K562 (cell line): Measurements from ENCODE around the gene ACACB. TPM values are rescaled to one million over a fixed set of nuclear protein-coding genes. Genes with fewer than 3 reads are reported as not detected.

Source experiments
- CHCHD3 ChIP-seq: fragments of 250-450 bp; sonication (Bioruptor Pico); IDR thresholded peaks from 2 replicates; pipeline ENCODE4 v2.1.2; 2022; ENCODE audit warnings: mild to moderate bottlenecking
- ESRRB ChIP-seq: fragments of 250-450 bp; sonication (Bioruptor Pico); IDR thresholded peaks from 2 replicates; pipeline ENCODE4 v1.5.0; 2020; ENCODE audit warnings: mild to moderate bottlenecking, moderate library complexity, borderline replicate concordance
- HDAC6 ChIP-seq: IDR thresholded peaks from 2 replicates; pipeline ENCODE4 v1.6.1; 2012; ENCODE audit warnings: low read depth, mild to moderate bottlenecking, control low read depth, inconsistent platforms, low read length, moderate library complexity
- HIVEP1 ChIP-seq: fragments of 250-450 bp; sonication (Bioruptor Pico); IDR thresholded peaks from 2 replicates; pipeline ENCODE4 v1.4.0; 2020; ENCODE audit warnings: mild to moderate bottlenecking
- SRSF1 ChIP-seq: fragments of 200-400 bp; formaldehyde crosslinking; IDR thresholded peaks from 2 replicates; pipeline ENCODE4 v1.6.1; 2017; ENCODE audit warnings: mild to moderate bottlenecking, low read depth, low read length, moderate library complexity
- TSC22D4 ChIP-seq: fragments of 450-650 bp; IDR thresholded peaks from 2 replicates; pipeline ENCODE4 v1.6.1; 2016; ENCODE audit warnings: missing genetic modification characterization, missing biosample characterization, control low read depth
- ZNF133 ChIP-seq: fragments of 250-450 bp; sonication (Bioruptor Pico); IDR thresholded peaks from 2 replicates; pipeline ENCODE4 v1.4.0; 2020; ENCODE audit warnings: mild to moderate bottlenecking
- ZNF717 ChIP-seq: fragments of 250-450 bp; sonication (Bioruptor Pico); IDR thresholded peaks from 2 replicates; pipeline ENCODE4 v1.5.0; 2021
- polyA plus RNA-seq, 8 experiments: library from polyadenylated mRNA; depleted of rRNA in 4 of 8; stranded (reverse) in 5 of 8; unstranded in 3 of 8; fragments of >200 nt; fragmentation: Nextera tagmentation in 2 of 8; fragmentation: Illumina TruSeq in 1 of 8; extraction: Ambion mirVana in 2 of 8; extraction: Trizol in 1 of 8; gene quantifications; 2 replicates each; pipeline versions ENCODE4 v1.2.1 to v1.2.3, GENCODE V29; 2011 to 2014; ENCODE audit warnings: inconsistent platforms in 1 of 8, missing spikeins in 1 of 8
- total RNA-seq, 7 experiments: library from RNA; depleted of rRNA in 6 of 7; stranded (reverse); fragments of >200 nt in 6 of 7; fragmentation: Illumina TruSeq in 2 of 7; extraction: Trizol in 2 of 7; gene quantifications; 2 replicates each; pipeline versions ENCODE4 v1.2.1 to v1.2.3, GENCODE V29; 2011 to 2021; ENCODE audit warnings: low replicate concordance in 1 of 7
- TF ChIP-seq, protein P1 (sequence below), 2 experiments: fragments of 450-650 bp; formaldehyde crosslinking in 1 of 2; IDR thresholded peaks; 2 replicates each; pipeline versions ENCODE4 v1.4.0 to v1.6.1; 2014 to 2020; ENCODE audit warnings: mild to moderate bottlenecking in 2 of 2, borderline replicate concordance in 1 of 2, low read depth in 1 of 2
- TF ChIP-seq, protein P2 (sequence below): sonication (generic); formaldehyde crosslinking; IDR thresholded peaks from 2 replicates; pipeline ENCODE4 v1.5.0; 2020; ENCODE audit warnings: missing genetic modification reagents
- TF ChIP-seq, protein P3 (sequence below): sonication (generic); formaldehyde crosslinking; IDR thresholded peaks from 2 replicates; pipeline ENCODE4 v1.8.1; 2023; ENCODE audit warnings: mild to moderate bottlenecking, missing genetic modification reagents
- TF ChIP-seq, protein P4 (sequence below), 2 experiments: IDR thresholded peaks; 2 replicates each; pipeline ENCODE4 v1.6.1; 2011; ENCODE audit warnings: borderline replicate concordance in 1 of 2, control low read depth in 1 of 2, low read depth in 1 of 2, low read length in 1 of 2, mild to moderate bottlenecking in 1 of 2, mixed read lengths in 1 of 2, moderate library complexity in 1 of 2; ENCODE audit not compliant: insufficient read depth in 1 of 2, insufficient read length in 1 of 2, poor library complexity in 1 of 2, severe bottlenecking in 1 of 2; ENCODE audit errors: extremely low read depth in 1 of 2
- TF ChIP-seq, protein P5 (sequence below): fragments of 450-650 bp; IDR thresholded peaks from 2 replicates; pipeline ENCODE4 v1.6.1; 2018; ENCODE audit warnings: mild to moderate bottlenecking, low read depth; ENCODE audit not compliant: partially characterized antibody

Gene ACACB
- total and polyA plus RNA-seq, 9 of the 15 experiments (the other 6 are each of a cell fraction or from before 2014, with no cell fraction given): 0.10 to 2.5 (median 0.83) TPM

DNA sequence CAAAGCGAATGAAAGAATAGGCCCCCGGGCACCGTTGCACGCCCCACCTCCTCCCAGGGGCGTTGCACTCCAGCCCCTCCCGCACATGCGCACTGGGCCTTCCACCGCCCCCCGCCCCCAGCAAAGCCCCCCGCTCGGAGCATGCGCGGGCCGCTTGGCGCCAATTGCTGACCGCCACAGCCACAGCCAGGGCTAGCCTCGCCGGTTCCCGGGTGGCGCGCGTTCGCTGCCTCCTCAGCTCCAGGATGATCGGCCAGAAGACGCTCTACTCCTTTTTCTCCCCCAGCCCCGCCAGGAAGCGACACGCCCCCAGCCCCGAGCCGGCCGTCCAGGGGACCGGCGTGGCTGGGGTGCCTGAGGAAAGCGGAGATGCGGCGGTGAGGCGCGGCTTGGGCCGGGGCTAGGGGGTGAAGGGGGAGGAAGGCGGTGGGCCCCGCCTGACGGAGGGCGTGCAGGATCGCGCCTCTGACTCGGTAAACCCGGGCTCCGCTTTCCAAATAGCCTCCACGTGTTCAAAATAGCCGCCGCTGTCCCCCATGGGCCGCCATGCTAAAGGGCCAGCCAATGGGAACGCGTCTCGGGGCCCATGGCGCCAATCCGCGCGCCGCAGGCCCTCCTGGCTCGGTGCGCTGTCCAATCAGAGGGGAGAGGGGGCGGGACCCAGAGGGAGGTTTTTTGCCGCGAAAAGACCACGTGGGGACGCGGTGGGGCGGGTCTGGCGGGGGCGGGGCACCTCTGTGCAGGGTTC, 18.8 kb upstream of the ACACB start, which contains the start of gene UNG (continued):
- TF ChIP-seq, protein P1, sequence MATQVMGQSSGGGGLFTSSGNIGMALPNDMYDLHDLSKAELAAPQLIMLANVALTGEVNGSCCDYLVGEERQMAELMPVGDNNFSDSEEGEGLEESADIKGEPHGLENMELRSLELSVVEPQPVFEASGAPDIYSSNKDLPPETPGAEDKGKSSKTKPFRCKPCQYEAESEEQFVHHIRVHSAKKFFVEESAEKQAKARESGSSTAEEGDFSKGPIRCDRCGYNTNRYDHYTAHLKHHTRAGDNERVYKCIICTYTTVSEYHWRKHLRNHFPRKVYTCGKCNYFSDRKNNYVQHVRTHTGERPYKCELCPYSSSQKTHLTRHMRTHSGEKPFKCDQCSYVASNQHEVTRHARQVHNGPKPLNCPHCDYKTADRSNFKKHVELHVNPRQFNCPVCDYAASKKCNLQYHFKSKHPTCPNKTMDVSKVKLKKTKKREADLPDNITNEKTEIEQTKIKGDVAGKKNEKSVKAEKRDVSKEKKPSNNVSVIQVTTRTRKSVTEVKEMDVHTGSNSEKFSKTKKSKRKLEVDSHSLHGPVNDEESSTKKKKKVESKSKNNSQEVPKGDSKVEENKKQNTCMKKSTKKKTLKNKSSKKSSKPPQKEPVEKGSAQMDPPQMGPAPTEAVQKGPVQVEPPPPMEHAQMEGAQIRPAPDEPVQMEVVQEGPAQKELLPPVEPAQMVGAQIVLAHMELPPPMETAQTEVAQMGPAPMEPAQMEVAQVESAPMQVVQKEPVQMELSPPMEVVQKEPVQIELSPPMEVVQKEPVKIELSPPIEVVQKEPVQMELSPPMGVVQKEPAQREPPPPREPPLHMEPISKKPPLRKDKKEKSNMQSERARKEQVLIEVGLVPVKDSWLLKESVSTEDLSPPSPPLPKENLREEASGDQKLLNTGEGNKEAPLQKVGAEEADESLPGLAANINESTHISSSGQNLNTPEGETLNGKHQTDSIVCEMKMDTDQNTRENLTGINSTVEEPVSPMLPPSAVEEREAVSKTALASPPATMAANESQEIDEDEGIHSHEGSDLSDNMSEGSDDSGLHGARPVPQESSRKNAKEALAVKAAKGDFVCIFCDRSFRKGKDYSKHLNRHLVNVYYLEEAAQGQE (IDR thresholded peaks at IDR 0.05; ENCODE audit: borderline replicate concordance): peak; percentile 21; the same call in 1 of the 2 replicates
- TF ChIP-seq, protein P1 (CRISPR knock-in tag; IDR thresholded peaks at IDR 0.05; ENCODE audit: low read depth): no peak
- TF ChIP-seq, protein P2, sequence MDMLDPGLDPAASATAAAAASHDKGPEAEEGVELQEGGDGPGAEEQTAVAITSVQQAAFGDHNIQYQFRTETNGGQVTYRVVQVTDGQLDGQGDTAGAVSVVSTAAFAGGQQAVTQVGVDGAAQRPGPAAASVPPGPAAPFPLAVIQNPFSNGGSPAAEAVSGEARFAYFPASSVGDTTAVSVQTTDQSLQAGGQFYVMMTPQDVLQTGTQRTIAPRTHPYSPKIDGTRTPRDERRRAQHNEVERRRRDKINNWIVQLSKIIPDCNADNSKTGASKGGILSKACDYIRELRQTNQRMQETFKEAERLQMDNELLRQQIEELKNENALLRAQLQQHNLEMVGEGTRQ (CRISPR knock-in tag): peak; percentile 59
- TF ChIP-seq CHCHD3 (CRISPR knock-in tag): no peak
- no peak for TF ChIP-seq HDAC6
- no peak for TF ChIP-seq SRSF1
- TF ChIP-seq ZNF717 (CRISPR knock-in tag): no peak
- no peak for TF ChIP-seq TSC22D4 (tag)
- no peak for TF ChIP-seq ZNF133
- TF ChIP-seq, protein P3, sequence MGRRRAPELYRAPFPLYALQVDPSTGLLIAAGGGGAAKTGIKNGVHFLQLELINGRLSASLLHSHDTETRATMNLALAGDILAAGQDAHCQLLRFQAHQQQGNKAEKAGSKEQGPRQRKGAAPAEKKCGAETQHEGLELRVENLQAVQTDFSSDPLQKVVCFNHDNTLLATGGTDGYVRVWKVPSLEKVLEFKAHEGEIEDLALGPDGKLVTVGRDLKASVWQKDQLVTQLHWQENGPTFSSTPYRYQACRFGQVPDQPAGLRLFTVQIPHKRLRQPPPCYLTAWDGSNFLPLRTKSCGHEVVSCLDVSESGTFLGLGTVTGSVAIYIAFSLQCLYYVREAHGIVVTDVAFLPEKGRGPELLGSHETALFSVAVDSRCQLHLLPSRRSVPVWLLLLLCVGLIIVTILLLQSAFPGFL (CRISPR knock-in tag): no peak
- TF ChIP-seq, protein P4, sequence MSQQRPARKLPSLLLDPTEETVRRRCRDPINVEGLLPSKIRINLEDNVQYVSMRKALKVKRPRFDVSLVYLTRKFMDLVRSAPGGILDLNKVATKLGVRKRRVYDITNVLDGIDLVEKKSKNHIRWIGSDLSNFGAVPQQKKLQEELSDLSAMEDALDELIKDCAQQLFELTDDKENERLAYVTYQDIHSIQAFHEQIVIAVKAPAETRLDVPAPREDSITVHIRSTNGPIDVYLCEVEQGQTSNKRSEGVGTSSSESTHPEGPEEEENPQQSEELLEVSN (IDR thresholded peaks at IDR 0.05; ENCODE audit: borderline replicate concordance in 1 of 2, extremely low read depth in 1 of 2, insufficient read depth in 1 of 2, insufficient read length in 1 of 2, low read depth in 1 of 2, low read length in 1 of 2, poor library complexity in 1 of 2, severe bottlenecking in 1 of 2): peak; percentile 70 to 89
- TF ChIP-seq HIVEP1: no peak
- TF ChIP-seq, protein P5, sequence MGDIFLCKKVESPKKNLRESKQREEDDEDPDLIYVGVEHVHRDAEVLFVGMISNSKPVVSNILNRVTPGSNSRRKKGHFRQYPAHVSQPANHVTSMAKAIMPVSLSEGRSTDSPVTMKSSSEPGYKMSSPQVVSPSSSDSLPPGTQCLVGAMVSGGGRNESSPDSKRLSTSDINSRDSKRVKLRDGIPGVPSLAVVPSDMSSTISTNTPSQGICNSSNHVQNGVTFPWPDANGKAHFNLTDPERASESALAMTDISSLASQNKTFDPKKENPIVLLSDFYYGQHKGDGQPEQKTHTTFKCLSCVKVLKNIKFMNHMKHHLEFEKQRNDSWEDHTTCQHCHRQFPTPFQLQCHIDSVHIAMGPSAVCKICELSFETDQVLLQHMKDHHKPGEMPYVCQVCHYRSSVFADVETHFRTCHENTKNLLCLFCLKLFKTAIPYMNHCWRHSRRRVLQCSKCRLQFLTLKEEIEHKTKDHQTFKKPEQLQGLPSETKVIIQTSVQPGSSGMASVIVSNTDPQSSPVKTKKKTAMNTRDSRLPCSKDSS: no peak
- TF ChIP-seq ESRRB (CRISPR knock-in tag): no peak
